GM13976 (cell line): ENCODE measurements around the gene DCLK1.

Experiments used
- DNase-seq: peaks from one replicate; pipeline ENCODE4 v3.0.0; 2012; ENCODE audit warnings: low spot score
- in situ Hi-C: fragments of 300-500 bp; cut with MboI; formaldehyde crosslinking; loops from one replicate; pipeline ENCODE4 v1.12.0; 2022; ENCODE audit warnings: low sequenced_read_pairs, mixed read lengths, inconsistent platforms; ENCODE audit not compliant: unreplicated experiment
- TF ChIP-seq, protein P1 (sequence below): IDR thresholded peaks from 2 replicates; pipeline ENCODE4 v1.5.1; 2012; ENCODE audit warnings: borderline replicate concordance, mild to moderate bottlenecking; ENCODE audit not compliant: insufficient read depth; ENCODE audit errors: extremely low read depth, missing control alignments, control extremely low read depth

Gene DCLK1

DNA sequence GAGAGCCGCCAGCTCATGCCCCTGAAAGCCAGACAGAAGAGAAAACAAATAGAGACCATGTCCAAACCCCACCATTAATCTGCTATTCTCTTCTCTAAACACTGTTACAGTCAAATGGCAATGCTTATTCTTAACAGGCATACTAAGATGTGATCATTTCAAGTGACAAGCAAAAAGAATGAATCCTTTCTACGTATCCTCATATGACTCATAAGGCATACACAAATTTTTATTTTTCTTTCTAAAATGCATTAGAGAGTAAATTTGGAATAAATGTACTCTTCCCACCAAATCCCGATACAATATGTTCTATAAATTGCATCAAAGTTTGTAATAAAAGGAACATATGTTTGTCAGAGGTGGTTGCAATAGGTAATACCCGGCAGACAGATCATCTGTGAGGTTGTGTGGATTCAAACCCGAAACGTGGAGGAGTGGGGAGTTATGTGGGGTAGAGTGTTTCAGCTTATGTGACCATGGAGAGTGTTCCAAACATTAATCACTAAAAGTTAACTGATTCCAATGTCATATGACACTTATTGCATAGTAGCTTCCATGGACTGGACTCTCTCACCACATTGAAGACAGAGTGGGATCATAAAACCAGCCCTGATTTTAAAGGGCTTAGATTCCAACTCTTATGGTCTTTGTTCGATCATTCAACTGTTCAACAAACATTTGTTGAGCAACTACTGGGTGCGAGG is 213.1 kb downstream of the DCLK1 start:
- in situ Hi-C loops, result no loop called here
- no peak for DNase-seq
- TF ChIP-seq, protein P1, sequence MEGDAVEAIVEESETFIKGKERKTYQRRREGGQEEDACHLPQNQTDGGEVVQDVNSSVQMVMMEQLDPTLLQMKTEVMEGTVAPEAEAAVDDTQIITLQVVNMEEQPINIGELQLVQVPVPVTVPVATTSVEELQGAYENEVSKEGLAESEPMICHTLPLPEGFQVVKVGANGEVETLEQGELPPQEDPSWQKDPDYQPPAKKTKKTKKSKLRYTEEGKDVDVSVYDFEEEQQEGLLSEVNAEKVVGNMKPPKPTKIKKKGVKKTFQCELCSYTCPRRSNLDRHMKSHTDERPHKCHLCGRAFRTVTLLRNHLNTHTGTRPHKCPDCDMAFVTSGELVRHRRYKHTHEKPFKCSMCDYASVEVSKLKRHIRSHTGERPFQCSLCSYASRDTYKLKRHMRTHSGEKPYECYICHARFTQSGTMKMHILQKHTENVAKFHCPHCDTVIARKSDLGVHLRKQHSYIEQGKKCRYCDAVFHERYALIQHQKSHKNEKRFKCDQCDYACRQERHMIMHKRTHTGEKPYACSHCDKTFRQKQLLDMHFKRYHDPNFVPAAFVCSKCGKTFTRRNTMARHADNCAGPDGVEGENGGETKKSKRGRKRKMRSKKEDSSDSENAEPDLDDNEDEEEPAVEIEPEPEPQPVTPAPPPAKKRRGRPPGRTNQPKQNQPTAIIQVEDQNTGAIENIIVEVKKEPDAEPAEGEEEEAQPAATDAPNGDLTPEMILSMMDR, result no peak

DNA sequence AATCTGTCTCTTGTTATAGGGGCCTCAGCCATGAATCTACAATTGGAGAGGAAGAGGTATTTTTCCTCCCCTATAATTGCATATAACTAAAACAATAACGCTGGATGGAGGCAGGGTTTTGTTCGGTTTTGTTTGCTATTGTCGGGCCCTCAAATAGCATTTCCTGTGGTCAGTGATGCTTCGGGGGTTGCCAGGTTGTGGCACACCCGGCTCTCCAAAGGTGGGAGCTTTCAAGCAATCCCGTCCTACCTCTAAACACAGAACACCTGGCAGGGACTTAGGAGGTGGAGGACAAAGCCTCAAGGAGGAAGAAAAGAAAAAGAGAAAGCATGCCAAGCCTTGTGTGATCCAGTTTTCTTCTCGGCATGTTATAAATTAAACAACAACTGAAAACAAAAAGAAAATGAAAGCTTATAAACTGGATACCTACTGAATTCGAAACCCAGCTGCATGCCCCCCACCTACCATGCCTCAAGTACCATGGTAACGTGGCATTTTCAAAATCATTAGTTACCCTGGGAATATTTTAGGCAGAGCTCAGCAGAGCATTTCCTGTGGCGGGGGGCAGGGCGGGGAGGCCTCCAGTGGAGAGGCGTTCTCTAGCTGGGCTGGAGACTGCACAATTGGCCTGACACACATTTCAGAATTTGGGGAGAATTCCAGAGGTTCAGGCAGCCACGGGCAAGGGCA is 213.8 kb downstream of the DCLK1 start:
- no peak for DNase-seq
- in situ Hi-C loops, result no loop called here
- TF ChIP-seq, protein P1, result no peak

DNA sequence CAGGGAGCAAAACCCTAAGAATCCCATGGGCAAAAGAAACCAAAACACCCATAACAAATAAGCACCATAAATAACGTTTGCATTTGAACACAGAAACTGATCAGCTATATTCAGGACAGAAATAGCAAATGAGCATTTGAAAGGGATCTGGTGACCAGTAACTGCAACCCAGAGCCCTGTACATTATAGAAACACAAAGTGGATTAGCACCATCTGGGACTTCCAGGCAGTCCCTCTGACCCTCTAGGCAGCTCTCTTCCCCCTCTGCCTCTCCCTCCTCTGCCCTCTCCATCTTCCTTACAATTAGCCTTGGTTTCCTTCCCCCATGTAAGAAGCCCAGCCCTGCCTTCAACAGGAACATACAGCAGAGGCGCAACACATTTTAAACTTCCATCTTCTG is 215.0 kb downstream of the DCLK1 start:
- TF ChIP-seq, protein P1, result no peak
- in situ Hi-C loops, result no loop called here
- DNase-seq, result no peak

DNA sequence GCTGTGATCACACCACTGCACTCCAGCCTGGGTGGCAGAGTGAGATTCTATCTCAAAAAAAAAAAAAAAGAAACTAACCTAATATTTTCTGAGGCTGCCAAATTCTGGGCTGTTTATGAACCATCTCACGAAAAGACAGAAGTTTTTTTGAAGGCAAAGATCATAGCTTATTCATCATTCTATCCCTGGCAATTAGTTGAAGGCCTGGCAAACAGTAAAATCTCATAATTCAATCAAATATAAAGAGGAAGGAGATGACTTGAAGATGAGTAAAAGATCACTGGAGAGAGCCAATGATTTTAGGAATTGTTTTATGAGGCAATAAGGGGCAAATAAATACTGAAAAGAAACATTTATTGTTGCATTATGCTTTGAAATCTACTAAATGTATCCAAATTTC is 216.5 kb downstream of the DCLK1 start:
- TF ChIP-seq, protein P1, result no peak

DNA sequence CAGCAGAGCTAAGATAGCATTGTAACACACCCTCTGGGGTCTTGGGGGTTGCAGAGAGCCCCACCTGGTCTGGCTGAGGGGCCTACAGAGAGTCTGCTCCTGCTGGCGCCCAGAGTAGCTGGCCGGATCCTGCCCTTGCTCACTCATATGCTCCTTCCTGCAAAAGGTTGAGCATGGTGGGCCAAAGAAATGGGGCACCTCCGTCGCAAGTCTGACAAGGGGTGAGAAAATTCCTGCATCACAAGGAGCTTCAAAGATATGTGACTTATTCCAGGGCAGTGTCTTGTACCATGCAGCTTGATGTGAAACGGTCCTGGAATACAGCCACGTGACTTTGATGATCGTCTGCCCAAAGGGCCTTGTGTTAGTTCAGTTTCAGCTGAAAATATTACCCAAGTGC is 218.3 kb downstream of the DCLK1 start:
- TF ChIP-seq, protein P1, result no peak
- no peak for DNase-seq
- in situ Hi-C loops, result no loop called here

More for the DNA sequence above, 216.5 kb downstream of the DCLK1 start:
- in situ Hi-C loops, result no loop called here
- no peak for DNase-seq

DNA sequence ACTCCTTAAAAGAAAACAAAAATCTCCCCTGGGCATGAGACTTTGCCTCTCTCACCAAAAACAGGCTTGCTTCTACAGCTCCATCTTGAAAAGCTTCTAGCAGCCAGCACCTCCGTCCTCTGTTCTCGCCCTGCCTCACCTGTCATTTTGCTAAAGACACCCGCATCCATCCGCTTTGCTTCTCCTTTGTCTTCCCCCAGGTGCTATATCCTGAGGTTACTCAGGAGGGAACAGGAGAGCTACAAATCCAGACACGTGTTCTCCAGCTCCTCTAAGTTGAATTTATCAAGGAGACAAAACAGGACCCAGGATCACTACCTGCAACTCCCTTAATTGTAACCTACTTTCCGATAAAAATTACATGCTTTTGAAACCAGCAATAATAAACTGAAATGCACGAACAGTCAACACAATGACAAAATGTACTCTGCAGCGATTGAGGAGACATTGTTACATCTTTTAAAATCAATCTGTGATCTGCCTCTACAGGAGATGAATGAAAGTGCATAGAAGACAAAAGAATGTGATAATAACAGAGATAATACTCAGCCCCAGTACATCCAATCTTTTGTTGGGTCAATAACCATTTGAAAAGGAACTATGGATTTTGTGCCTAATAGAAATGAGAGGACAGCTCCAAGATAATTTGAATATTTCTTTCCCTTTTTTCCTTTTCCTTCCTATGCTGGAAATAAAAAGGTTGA is 221.2 kb downstream of the DCLK1 start:
- DNase-seq, result no peak
- in situ Hi-C loops, result no loop called here
- TF ChIP-seq, protein P1, result no peak
